K562 (cell line): Measurements from ENCODE around the gene SLC22A7. TPM values are rescaled to one million over a fixed set of nuclear protein-coding genes. Genes with fewer than 3 reads are reported as not detected.

Experiments
- EP300 ChIP-seq: IDR thresholded peaks from 2 replicates; pipeline ENCODE4 v1.6.1; 2012; ENCODE audit warnings: low read length, improper control_type of control experiment
- FOS ChIP-seq: IDR thresholded peaks from 3 replicates; pipeline ENCODE4 v1.6.1; 2011; ENCODE audit not compliant: insufficient read length; ENCODE audit errors: extremely low read depth
- FOXM1 ChIP-seq, 2 experiments: fragments of 450-650 bp in 1 of 2; sonication (generic) in 1 of 2; formaldehyde crosslinking in 1 of 2; IDR thresholded peaks; 2 replicates each; pipeline versions ENCODE4 v1.6.1 to v1.9.0; 2017 to 2022; ENCODE audit warnings: low read depth in 2 of 2, mild to moderate bottlenecking in 2 of 2, missing genetic modification reagents in 1 of 2, moderate library complexity in 1 of 2
- GABPB2 ChIP-seq: fragments of 250-450 bp; sonication (Bioruptor Pico); conservative IDR thresholded peaks from 2 replicates; pipeline ENCODE4 v1.5.1; 2021; ENCODE audit warnings: mild to moderate bottlenecking
- ID3 ChIP-seq, 2 experiments: fragments of 250-450 bp in 1 of 2; fragments of 450-650 bp in 1 of 2; sonication (Bioruptor Pico) in 1 of 2; IDR thresholded peaks; 2 replicates each; pipeline versions ENCODE4 v1.6.1 to v1.8.0; 2016 to 2021; ENCODE audit warnings: mild to moderate bottlenecking in 2 of 2, moderate library complexity in 2 of 2, missing compliant biosample characterization in 1 of 2, missing genetic modification characterization in 1 of 2
- JUNB ChIP-seq: fragments of 450-650 bp; formaldehyde crosslinking; conservative IDR thresholded peaks from 2 replicates; pipeline ENCODE4 v1.4.0; 2020; ENCODE audit warnings: mild to moderate bottlenecking
- KDM4B ChIP-seq, 2 experiments: fragments of 450-650 bp in 1 of 2; sonication (generic) in 1 of 2; IDR thresholded peaks; 2 replicates each; pipeline ENCODE4 v1.6.1; 2016 to 2017; ENCODE audit warnings: borderline replicate concordance in 2 of 2, antibody characterized with exemption in 1 of 2, low read depth in 1 of 2, mild to moderate bottlenecking in 1 of 2
- PHB2 ChIP-seq: fragments of 450-650 bp; IDR thresholded peaks from 2 replicates; pipeline ENCODE4 v1.6.1; 2017; ENCODE audit warnings: low read depth
- POLR2AphosphoS5 ChIP-seq: IDR thresholded peaks from 2 replicates; pipeline ENCODE4 v1.6.1; 2011; ENCODE audit warnings: mild to moderate bottlenecking, low read depth, low read length, moderate library complexity; ENCODE audit not compliant: control insufficient read depth, insufficient read depth
- TBP ChIP-seq: optimal IDR thresholded peaks from 2 replicates; pipeline ENCODE3; 2011; ENCODE audit warnings: low read depth, low read length, improper control_type of control experiment
- XRCC5 ChIP-seq: fragments of 200-400 bp; formaldehyde crosslinking; IDR thresholded peaks from 2 replicates; pipeline ENCODE4 v1.6.1; 2017; ENCODE audit warnings: low read depth, mild to moderate bottlenecking, low read length
- ZNF175 ChIP-seq: fragments of 200-800 bp; sonication (Bioruptor generic); IDR thresholded peaks from 2 replicates; pipeline ENCODE4 v1.6.1; 2016; ENCODE audit warnings: low read depth, mild to moderate bottlenecking, missing genetic modification characterization, missing compliant biosample characterization
- ZNF586 ChIP-seq: fragments of 450-650 bp; formaldehyde crosslinking; conservative IDR thresholded peaks from 2 replicates; pipeline ENCODE4 v1.4.0; 2020; ENCODE audit warnings: mild to moderate bottlenecking, moderate library complexity
- polyA plus RNA-seq, 8 experiments: library from polyadenylated mRNA; depleted of rRNA in 4 of 8; stranded (reverse) in 5 of 8; unstranded in 3 of 8; fragments of >200 nt; fragmentation: Nextera tagmentation in 2 of 8; fragmentation: Illumina TruSeq in 1 of 8; extraction: Ambion mirVana in 2 of 8; extraction: Trizol in 1 of 8; gene quantifications; 2 replicates each; pipeline versions ENCODE4 v1.2.1 to v1.2.3, GENCODE V29; 2011 to 2014; ENCODE audit warnings: inconsistent platforms in 1 of 8, missing spikeins in 1 of 8
- total RNA-seq, 7 experiments: library from RNA; depleted of rRNA in 6 of 7; stranded (reverse); fragments of >200 nt in 6 of 7; fragmentation: Illumina TruSeq in 2 of 7; extraction: Trizol in 2 of 7; gene quantifications; 2 replicates each; pipeline versions ENCODE4 v1.2.1 to v1.2.3, GENCODE V29; 2011 to 2021; ENCODE audit warnings: low replicate concordance in 1 of 7
- TF ChIP-seq, protein P1 (sequence below), 2 experiments: fragments of 450-650 bp; IDR thresholded peaks; 2 replicates each; pipeline ENCODE4 v1.6.1; 2016; ENCODE audit warnings: mild to moderate bottlenecking in 2 of 2, borderline replicate concordance in 1 of 2, low read depth in 1 of 2, moderate library complexity in 1 of 2
- TF ChIP-seq, protein P2 (sequence below): sonication (generic); formaldehyde crosslinking; IDR thresholded peaks from 2 replicates; pipeline ENCODE4 v1.8.0; 2023; ENCODE audit warnings: mild to moderate bottlenecking, missing genetic modification reagents

SLC22A7 gene
- total and polyA plus RNA-seq, 9 of the 15 experiments (the other 6 are each of a cell fraction or from before 2014, with no cell fraction given): not detected

- TF ChIP-seq, protein P1, sequence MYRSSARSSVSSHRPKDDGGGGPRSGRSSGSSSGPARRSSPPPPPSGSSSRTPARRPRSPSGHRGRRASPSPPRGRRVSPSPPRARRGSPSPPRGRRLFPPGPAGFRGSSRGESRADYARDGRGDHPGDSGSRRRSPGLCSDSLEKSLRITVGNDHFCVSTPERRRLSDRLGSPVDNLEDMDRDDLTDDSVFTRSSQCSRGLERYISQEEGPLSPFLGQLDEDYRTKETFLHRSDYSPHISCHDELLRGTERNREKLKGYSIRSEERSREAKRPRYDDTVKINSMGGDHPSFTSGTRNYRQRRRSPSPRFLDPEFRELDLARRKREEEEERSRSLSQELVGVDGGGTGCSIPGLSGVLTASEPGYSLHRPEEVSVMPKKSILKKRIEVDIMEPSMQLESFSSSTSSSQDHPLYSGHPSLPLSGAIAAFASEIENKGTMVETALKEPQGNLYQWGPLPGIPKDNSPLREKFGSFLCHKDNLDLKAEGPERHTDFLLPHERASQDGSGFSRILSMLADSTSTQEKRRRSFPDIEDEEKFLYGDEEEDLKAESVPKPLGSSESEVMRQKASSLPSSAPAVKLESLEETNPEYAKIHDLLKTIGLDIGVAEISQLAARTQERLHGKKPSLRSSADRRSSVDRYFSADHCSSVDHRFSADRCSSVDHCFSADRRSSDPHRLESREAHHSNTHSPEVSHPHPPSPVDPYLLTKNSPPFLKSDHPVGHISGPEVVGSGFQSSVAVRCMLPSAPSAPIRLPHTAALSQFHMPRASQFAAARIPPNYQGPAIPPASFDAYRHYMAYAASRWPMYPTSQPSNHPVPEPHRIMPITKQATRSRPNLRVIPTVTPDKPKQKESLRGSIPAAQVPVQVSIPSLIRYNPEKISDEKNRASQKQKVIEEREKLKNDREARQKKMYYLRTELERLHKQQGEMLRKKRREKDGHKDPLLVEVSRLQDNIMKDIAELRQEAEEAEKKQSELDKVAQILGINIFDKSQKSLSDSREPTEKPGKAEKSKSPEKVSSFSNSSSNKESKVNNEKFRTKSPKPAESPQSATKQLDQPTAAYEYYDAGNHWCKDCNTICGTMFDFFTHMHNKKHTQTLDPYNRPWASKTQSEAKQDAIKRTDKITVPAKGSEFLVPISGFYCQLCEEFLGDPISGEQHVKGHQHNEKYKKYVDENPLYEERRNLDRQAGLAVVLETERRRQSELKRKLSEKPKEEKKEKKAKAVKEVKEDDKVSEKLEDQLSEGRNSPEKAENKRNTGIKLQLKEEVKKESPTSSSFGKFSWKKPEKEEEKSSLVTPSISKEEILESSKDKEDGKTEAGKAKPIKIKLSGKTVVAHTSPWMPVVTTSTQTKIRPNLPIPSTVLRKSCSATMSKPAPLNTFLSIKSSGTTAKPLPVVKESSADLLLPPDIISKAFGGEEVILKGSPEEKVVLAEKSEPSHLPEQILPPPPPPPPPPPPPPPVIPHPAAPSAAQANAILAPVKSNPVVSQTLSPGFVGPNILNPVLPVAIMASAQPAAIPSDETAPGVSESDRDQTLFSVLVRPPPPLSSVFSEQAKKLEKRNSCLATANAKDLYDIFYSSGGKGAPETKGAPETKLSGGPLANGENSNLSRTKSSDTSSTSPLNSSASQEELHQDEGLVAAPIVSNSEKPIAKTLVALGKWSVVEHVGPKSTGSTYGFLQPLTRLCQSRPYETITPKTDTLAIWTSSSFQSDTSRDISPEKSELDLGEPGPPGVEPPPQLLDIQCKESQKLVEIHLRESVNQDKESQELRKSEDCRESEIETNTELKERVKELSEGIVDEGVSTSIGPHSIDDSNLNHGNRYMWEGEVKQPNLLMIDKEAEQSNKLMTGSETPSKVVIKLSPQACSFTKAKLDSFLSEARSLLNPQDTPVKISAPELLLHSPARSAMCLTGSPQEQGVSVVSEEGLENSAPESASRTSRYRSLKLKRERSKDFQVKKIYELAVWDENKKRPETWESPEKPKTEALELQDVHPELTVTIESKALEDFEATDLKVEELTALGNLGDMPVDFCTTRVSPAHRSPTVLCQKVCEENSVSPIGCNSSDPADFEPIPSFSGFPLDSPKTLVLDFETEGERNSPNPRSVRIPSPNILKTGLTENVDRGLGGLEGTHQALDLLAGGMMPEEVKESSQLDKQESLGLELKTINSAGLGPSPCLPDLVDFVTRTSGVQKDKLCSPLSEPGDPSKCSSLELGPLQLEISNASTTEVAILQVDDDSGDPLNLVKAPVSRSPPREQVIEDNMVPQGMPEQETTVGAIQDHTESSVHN (IDR thresholded peaks at IDR 0.05; ENCODE audit: borderline replicate concordance in 1 of 2, low read depth in 1 of 2): no peak
- TF ChIP-seq JUNB (CRISPR knock-in tag) (no peak), GABPB2 (no peak), PHB2 (no peak), ZNF586 (CRISPR knock-in tag) (no peak), XRCC5 (no peak), POLR2AphosphoS5 (no peak), ID3 (CRISPR knock-in tag; IDR thresholded peaks at IDR 0.05) (no peak), ID3 (tag; IDR thresholded peaks at IDR 0.05) (0 out of 2 replicates have a peak, but pooled peaks have one; percentile 33), FOXM1 (IDR thresholded peaks at IDR 0.05; ENCODE audit: low read depth) (no peak), FOXM1 (CRISPR knock-in tag; IDR thresholded peaks at IDR 0.05; ENCODE audit: low read depth) (no peak), TBP (no peak), FOS (no peak), KDM4B (IDR thresholded peaks at IDR 0.05; ENCODE audit: borderline replicate concordance in 2 of 2, low read depth in 1 of 2) (0 out of 4 replicates have a peak, but pooled peaks of 1 of the 2 experiments have one; percentile 39), ZNF175 (CRISPR knock-in tag) (no peak), EP300 (no peak)
- TF ChIP-seq, protein P2, sequence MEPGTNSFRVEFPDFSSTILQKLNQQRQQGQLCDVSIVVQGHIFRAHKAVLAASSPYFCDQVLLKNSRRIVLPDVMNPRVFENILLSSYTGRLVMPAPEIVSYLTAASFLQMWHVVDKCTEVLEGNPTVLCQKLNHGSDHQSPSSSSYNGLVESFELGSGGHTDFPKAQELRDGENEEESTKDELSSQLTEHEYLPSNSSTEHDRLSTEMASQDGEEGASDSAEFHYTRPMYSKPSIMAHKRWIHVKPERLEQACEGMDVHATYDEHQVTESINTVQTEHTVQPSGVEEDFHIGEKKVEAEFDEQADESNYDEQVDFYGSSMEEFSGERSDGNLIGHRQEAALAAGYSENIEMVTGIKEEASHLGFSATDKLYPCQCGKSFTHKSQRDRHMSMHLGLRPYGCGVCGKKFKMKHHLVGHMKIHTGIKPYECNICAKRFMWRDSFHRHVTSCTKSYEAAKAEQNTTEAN (CRISPR knock-in tag): no peak
Measured at GRCh38 chr6:43269273-43270007, 28.6 kb upstream of the SLC22A7 start (continued).
